HepG2 (cell line): ENCODE measurements around the gene RRP9. TPM values are rescaled to one million over a fixed set of nuclear protein-coding genes. Genes with fewer than 3 reads are reported as not detected.

ENCODE experiments used
- AGO1 ChIP-seq: fragments of 200-400 bp; formaldehyde crosslinking; IDR thresholded peaks from 2 replicates; pipeline ENCODE4 v1.6.1; 2017; ENCODE audit warnings: mild to moderate bottlenecking, low read depth, low read length, moderate library complexity; ENCODE audit not compliant: poor library complexity, severe bottlenecking
- BRD4 ChIP-seq: sonication (generic); formaldehyde crosslinking; IDR thresholded peaks from 2 replicates; pipeline ENCODE4 v1.4.0; 2020; ENCODE audit warnings: missing genetic modification reagents
- ETV6 ChIP-seq: sonication (generic); formaldehyde crosslinking; conservative IDR thresholded peaks from 2 replicates; pipeline ENCODE4 v1.4.0; 2020; ENCODE audit warnings: missing genetic modification reagents
- GPN1 ChIP-seq: sonication (generic); formaldehyde crosslinking; IDR thresholded peaks from 2 replicates; pipeline ENCODE4 v1.5.1; 2020; ENCODE audit warnings: missing genetic modification reagents, borderline replicate concordance
- HNF4A ChIP-seq: sonication (generic); formaldehyde crosslinking; IDR thresholded peaks from 2 replicates; pipeline ENCODE4 v1.4.0; 2020; ENCODE audit warnings: missing genetic modification reagents
- MLLT10 ChIP-seq: sonication (generic); formaldehyde crosslinking; IDR thresholded peaks from 2 replicates; pipeline ENCODE4 v1.4.0; 2020; ENCODE audit warnings: missing genetic modification reagents
- MYNN ChIP-seq: sonication (generic); formaldehyde crosslinking; IDR thresholded peaks from 2 replicates; pipeline ENCODE4 v1.4.0; 2020; ENCODE audit warnings: mild to moderate bottlenecking, low read depth, missing genetic modification reagents
- SCMH1 ChIP-seq: sonication (generic); formaldehyde crosslinking; IDR thresholded peaks from 2 replicates; pipeline ENCODE4 v1.9.0; 2021; ENCODE audit warnings: missing genetic modification reagents, mild to moderate bottlenecking, borderline replicate concordance
- SRY ChIP-seq: sonication (generic); formaldehyde crosslinking; IDR thresholded peaks from 2 replicates; pipeline ENCODE4 v1.8.0; 2022; ENCODE audit warnings: mild to moderate bottlenecking, missing genetic modification reagents
- ZNF10 ChIP-seq: sonication (generic); formaldehyde crosslinking; IDR thresholded peaks from 2 replicates; pipeline ENCODE4 v1.4.0; 2020; ENCODE audit warnings: mild to moderate bottlenecking, low read depth, missing genetic modification reagents, borderline replicate concordance
- ZNF225 ChIP-seq: sonication (generic); formaldehyde crosslinking; IDR thresholded peaks from 2 replicates; pipeline ENCODE4 v1.4.0; 2020; ENCODE audit warnings: mild to moderate bottlenecking, missing genetic modification reagents
- ZNF256 ChIP-seq: sonication (generic); formaldehyde crosslinking; conservative IDR thresholded peaks from 2 replicates; pipeline ENCODE4 v1.4.0; 2020; ENCODE audit warnings: missing genetic modification reagents
- ZNF34 ChIP-seq: sonication (generic); formaldehyde crosslinking; IDR thresholded peaks from 2 replicates; pipeline ENCODE4 v1.4.0; 2020; ENCODE audit warnings: mild to moderate bottlenecking, missing genetic modification reagents, borderline replicate concordance
- ZNF781 ChIP-seq: sonication (generic); formaldehyde crosslinking; IDR thresholded peaks from 2 replicates; pipeline ENCODE4 v1.5.1; 2020; ENCODE audit warnings: borderline replicate concordance, mild to moderate bottlenecking, missing genetic modification reagents; ENCODE audit errors: not compliant biosample characterization
- ZZZ3 ChIP-seq: sonication (generic); formaldehyde crosslinking; IDR thresholded peaks from 2 replicates; pipeline ENCODE4 v1.4.0; 2020; ENCODE audit warnings: missing genetic modification reagents, mild to moderate bottlenecking, borderline replicate concordance
- polyA plus RNA-seq, 8 experiments: library from polyadenylated mRNA; depleted of rRNA in 3 of 8; stranded (reverse) in 7 of 8; unstranded in 1 of 8; fragments of >200 nt; fragmentation: Illumina TruSeq in 4 of 8; extraction: Trizol in 4 of 8; gene quantifications; 2 replicates each; pipeline versions ENCODE4 v1.2.1 to v1.2.3, GENCODE V29; 2011 to 2016; ENCODE audit warnings: low read depth in 4 of 8, missing spikeins in 1 of 8, mixed read lengths in 1 of 8; ENCODE audit not compliant: insufficient read depth in 1 of 8
- total RNA-seq, 5 experiments: library from RNA; depleted of rRNA; stranded (reverse); fragments of >200 nt; fragmentation: Illumina TruSeq; extraction: Trizol; gene quantifications; 2 replicates each; pipeline ENCODE4 v1.2.3, GENCODE V29; 2016; ENCODE audit warnings: low read depth in 1 of 5
- TF ChIP-seq, protein P1 (sequence below): sonication (generic); formaldehyde crosslinking; IDR thresholded peaks from 2 replicates; pipeline ENCODE4 v1.4.0; 2020; ENCODE audit warnings: missing genetic modification reagents, borderline replicate concordance
- TF ChIP-seq, protein P2 (sequence below), 2 experiments: IDR thresholded peaks; 2 replicates each; pipeline ENCODE4 v1.6.1; 2011 to 2012; ENCODE audit warnings: low read length in 2 of 2, borderline replicate concordance in 1 of 2, low read depth in 1 of 2, mild to moderate bottlenecking in 1 of 2, moderate library complexity in 1 of 2
- TF ChIP-seq, protein P3 (sequence below): sonication (generic); formaldehyde crosslinking; IDR thresholded peaks from 2 replicates; pipeline ENCODE4 v1.4.0; 2020; ENCODE audit warnings: mild to moderate bottlenecking, missing genetic modification reagents
- TF ChIP-seq, protein P4 (sequence below): sonication (generic); formaldehyde crosslinking; IDR thresholded peaks from 2 replicates; pipeline ENCODE4 v1.5.0; 2020; ENCODE audit warnings: missing genetic modification reagents

RRP9 gene
- total and polyA plus RNA-seq, 2 of the 13 experiments (the other 11 are each of a cell fraction or from before 2014, with no cell fraction given): 14.8 to 44.0 TPM

DNA sequence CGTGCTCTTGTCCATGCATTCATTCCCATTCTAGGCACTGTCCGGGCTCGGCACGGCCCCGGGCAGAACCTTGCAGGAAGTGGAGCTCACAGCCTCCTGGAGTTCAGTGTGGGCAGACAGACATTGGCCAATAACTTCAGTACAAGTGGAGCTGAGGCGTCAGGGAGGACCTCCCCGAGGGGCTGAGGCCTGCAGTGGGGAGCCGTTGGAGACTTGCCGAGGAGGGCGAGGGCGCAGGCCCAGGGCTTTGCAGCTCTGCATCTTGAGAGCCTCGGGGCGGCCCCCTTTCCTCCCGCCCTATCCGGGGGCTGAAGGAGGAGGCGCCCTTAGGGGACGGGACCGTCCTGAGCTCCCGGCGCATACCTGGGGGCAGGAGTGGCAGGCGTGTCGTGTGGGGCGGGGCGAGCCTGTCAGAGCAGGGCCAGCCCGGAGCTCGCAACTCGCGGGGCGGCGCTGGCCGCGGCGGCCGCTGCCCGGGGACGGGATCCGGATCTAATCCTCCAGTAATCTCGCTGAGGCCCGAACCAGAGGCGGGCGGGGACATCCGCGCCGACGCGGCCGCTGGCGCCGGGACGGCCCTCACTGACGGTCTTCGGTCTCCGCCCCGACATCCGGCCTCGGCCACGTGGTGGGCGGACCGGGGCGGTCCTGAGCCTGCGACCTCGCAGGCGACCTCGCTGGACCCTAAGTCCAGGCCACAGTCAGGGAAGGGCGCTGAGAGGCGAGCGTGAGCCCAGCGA is 41.3 kb upstream of the RRP9 start, which contains the start of gene ACY1 (continued):
- TF ChIP-seq, protein P1, sequence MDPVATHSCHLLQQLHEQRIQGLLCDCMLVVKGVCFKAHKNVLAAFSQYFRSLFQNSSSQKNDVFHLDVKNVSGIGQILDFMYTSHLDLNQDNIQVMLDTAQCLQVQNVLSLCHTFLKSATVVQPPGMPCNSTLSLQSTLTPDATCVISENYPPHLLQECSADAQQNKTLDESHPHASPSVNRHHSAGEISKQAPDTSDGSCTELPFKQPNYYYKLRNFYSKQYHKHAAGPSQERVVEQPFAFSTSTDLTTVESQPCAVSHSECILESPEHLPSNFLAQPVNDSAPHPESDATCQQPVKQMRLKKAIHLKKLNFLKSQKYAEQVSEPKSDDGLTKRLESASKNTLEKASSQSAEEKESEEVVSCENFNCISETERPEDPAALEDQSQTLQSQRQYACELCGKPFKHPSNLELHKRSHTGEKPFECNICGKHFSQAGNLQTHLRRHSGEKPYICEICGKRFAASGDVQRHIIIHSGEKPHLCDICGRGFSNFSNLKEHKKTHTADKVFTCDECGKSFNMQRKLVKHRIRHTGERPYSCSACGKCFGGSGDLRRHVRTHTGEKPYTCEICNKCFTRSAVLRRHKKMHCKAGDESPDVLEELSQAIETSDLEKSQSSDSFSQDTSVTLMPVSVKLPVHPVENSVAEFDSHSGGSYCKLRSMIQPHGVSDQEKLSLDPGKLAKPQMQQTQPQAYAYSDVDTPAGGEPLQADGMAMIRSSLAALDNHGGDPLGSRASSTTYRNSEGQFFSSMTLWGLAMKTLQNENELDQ (CRISPR knock-in tag): no peak
- TF ChIP-seq ZZZ3 (peak; percentile 92; the same call in 1 of the 2 replicates), GPN1 (CRISPR knock-in tag) (no peak), ZNF256 (CRISPR knock-in tag) (0 out of 2 replicates have a peak, but pooled peaks have one; percentile 48), ZNF10 (CRISPR knock-in tag) (no peak), ZNF781 (CRISPR knock-in tag) (no peak), SCMH1 (CRISPR knock-in tag) (no peak), ZNF34 (CRISPR knock-in tag) (no peak), BRD4 (CRISPR knock-in tag) (peak; percentile 70), HNF4A (peak; percentile 96), ZNF225 (CRISPR knock-in tag) (peak; percentile 77; the same call in 1 of the 2 replicates), MLLT10 (no peak), ETV6 (CRISPR knock-in tag) (0 out of 2 replicates have a peak, but pooled peaks have one; percentile 43), AGO1 (peak; percentile 32), MYNN (0 out of 2 replicates have a peak, but pooled peaks have one; percentile 1), SRY (CRISPR knock-in tag) (peak; percentile 45; the same call in 1 of the 2 replicates)
- TF ChIP-seq, protein P2, sequence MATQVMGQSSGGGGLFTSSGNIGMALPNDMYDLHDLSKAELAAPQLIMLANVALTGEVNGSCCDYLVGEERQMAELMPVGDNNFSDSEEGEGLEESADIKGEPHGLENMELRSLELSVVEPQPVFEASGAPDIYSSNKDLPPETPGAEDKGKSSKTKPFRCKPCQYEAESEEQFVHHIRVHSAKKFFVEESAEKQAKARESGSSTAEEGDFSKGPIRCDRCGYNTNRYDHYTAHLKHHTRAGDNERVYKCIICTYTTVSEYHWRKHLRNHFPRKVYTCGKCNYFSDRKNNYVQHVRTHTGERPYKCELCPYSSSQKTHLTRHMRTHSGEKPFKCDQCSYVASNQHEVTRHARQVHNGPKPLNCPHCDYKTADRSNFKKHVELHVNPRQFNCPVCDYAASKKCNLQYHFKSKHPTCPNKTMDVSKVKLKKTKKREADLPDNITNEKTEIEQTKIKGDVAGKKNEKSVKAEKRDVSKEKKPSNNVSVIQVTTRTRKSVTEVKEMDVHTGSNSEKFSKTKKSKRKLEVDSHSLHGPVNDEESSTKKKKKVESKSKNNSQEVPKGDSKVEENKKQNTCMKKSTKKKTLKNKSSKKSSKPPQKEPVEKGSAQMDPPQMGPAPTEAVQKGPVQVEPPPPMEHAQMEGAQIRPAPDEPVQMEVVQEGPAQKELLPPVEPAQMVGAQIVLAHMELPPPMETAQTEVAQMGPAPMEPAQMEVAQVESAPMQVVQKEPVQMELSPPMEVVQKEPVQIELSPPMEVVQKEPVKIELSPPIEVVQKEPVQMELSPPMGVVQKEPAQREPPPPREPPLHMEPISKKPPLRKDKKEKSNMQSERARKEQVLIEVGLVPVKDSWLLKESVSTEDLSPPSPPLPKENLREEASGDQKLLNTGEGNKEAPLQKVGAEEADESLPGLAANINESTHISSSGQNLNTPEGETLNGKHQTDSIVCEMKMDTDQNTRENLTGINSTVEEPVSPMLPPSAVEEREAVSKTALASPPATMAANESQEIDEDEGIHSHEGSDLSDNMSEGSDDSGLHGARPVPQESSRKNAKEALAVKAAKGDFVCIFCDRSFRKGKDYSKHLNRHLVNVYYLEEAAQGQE (IDR thresholded peaks at IDR 0.05; ENCODE audit: borderline replicate concordance in 1 of 2, low read depth in 1 of 2, low read length in 2 of 2): peak in 1 of 2 experiments; percentile 47; a peak in 1 of 4 replicates
- TF ChIP-seq, protein P3, sequence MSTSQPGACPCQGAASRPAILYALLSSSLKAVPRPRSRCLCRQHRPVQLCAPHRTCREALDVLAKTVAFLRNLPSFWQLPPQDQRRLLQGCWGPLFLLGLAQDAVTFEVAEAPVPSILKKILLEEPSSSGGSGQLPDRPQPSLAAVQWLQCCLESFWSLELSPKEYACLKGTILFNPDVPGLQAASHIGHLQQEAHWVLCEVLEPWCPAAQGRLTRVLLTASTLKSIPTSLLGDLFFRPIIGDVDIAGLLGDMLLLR (CRISPR knock-in tag): peak; percentile 50
- TF ChIP-seq, protein P4, sequence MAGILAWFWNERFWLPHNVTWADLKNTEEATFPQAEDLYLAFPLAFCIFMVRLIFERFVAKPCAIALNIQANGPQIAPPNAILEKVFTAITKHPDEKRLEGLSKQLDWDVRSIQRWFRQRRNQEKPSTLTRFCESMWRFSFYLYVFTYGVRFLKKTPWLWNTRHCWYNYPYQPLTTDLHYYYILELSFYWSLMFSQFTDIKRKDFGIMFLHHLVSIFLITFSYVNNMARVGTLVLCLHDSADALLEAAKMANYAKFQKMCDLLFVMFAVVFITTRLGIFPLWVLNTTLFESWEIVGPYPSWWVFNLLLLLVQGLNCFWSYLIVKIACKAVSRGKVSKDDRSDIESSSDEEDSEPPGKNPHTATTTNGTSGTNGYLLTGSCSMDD (CRISPR knock-in tag): no peak
